DMS153 (cell line): ENCODE data around the gene CLDN6.
A peak's percentile ranks its signal among the peaks of the same experiment; 100 is the strongest.
"Not testable (repeated sequence)": the region's sequence is repeated elsewhere in the genome, so short reads cannot be mapped to it uniquely, and the experiment has no call there.

Experiments used
- DNase-seq: peaks from one replicate; lab custom pipeline; 2025; lab: John Stamatoyannopoulos, UW

Gene CLDN6, protein sequence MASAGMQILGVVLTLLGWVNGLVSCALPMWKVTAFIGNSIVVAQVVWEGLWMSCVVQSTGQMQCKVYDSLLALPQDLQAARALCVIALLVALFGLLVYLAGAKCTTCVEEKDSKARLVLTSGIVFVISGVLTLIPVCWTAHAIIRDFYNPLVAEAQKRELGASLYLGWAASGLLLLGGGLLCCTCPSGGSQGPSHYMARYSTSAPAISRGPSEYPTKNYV

DNA sequence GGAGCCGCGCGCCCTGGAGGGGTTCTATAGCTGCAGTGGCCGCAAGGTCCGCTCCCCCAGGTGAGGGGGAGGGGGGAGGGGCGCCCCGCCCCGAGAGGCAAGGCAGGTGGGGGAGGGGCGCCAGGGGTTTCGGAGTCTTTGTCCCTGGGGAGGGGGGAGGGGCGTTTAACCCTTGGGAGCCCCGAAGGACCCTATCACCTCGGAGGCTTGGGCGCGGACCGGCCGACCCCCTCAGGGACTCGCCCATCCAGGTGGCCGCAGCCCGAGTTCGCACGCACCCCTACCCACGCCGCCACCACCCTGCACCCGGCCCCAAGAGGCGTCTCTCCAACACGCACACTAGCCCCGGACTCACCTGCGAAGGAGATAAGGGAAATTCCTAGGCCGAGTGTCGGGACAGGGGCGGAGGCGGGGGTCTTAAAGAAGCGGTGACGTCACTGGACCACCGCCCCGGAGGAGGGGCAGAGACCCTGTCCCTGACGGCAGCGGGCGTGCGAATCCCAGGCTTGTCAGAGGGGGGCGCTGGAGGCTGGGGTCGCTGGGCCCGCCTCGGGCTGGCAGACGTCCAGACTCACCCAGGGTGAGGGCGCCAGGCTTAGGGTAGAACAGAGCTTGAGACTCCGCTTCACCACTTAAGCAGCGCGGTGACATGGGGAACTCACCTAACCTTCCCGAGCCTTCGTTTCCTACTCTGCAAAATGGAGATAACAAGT, at the start of gene CLDN6:
TSS of gene CLDN6 (minus strand) at position 390 of the 713 bp plus-strand sequence. CDS start 2,162 bp downstream, outside the sequence.
- DNase-seq, result no peak

DNA sequence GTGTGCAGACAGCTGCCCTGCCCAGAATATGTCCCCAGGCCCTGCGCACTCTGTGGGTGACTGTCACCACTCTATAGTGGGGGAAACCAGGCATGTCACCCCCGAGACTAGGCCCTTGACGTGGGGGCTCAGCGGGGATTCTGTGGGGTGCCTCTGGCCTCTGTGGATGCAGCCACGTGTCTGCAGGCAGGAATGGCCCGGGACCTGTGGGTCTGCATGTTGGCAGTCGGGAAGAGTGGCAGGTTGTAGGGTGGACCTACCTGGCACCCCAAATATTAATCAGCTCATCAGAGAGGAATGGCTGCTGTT, 48.4 kb upstream of the CLDN6 start:
- DNase-seq, result no peak

DNA sequence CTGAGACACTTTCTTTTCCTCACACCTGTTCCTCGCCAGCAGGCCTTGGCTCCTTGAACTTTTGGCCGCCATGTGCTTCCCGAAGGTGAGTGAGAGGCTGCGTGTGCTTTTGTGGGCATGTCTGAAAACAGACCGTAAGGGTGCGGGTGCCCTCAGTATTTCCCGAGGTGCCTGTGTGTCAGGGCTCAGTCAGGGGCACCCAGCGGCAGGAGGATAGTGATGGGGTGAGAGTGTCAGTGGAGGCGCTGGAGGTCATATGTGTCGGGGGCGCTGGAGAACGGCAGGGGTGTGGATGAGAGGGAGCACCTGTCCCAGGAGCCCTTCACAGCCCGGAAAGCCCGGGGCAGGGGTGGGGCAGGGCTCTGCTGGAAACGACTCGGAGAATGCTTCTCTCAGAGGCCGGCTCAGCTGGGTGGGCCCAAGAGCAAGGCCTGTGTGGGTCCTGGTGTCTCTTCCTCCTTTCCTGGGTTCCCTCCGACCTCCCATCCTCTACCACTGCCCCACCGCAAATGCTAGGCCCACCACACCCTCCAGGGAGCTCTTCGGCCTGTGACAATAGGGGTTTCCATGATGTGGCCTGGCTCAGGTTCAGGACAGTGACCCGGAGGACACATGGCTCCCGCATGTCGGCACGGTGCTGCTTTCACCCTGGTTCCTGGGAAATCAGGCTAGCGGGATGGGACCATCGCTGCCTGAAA, 47.9 kb upstream of the CLDN6 start:
- no peak for DNase-seq

DNA sequence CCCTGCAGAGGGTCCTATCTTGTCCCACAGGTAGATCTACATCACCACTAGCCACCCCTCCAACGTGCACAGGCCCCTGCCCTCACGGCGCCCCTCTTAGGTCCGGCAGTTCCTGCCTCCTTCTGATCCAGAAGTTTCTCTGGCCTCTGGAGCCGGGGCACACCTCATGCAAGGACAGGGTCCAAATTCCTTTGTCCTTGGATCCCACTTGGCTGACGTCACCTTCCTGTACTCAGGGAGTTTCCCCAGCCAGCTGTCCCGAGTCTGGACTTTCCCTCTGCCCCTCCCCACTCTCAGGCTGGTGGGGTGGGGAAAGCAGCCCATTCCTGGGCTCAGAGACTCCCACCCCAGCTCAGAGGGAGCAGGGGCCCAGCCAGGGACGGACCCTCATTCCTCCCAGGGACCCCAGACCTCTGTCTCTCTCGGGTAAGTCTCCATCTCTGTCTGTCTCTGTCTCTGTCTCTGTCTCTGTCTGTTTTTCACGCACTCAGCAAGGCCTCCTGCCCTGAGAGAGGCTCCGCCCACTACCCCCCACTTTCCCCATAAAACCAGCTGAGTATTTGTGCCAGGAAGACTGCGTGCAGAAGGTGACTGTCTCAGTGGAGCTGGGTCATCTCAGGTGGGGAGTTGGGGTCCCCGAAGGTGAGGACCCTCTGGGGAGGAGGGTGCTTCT, 47.2 kb upstream of the CLDN6 start, which contains the start of gene IL32:
TSS of gene IL32 (plus strand) at position 572 of the 673 bp plus-strand sequence. CDS start 172 bp downstream, outside the sequence.
- no peak for DNase-seq

DNA sequence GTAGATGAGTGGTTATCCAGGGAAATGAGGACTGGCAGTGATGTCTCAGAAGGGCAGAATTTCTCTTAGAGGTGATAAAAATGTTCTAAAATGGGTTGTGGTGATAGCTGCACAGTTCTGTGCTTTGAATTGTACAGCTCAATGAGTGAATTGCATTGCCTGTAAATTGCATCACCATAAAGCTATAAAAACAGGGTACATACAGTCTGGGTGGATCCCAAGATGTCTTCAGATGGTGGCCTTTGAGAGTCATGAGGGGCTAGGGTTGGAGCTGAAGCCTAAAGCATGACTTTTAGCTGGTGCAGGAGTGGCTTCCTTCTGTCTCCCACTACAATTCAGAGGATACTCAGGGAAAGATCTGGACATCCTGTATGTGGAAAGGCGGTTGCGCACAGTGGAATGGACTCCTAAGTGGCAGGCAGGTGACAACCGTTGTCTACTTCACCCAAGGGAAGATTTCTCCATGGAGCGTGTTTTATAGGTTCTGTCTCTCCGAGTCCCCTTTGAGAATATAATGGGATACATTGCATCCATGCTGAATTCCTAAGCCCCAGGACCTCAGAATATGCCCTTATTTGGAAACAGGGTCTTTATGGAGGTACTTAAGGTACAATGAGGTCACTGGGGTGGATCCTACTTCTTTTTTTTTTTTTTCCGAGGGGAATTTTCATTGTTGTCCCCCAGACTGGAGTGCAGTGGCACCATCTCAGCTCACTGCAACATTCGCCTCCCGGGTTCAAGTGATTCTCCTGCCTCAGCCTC, 45.8 kb upstream of the CLDN6 start:
- DNase-seq, result no peak

DNA sequence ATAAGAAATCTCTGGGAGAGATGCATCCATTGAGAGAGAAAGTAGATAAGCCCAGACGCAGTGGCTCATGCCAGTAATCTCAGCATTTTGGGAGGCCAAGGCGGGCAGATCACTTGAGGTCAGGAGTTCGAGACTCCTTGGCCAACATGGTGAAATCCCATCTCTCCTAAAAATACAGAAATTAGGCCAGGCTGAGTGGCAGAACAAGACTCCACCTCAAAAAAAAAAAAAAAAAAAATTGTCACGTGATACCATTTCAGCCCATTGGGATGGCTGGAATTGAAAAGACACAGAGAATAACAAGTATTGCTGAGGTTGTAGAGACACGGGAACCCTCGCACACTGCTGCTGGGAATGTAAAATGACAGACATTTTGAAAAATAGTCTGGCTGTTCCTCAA, 44.6 kb upstream of the CLDN6 start:
- no peak for DNase-seq

DNA sequence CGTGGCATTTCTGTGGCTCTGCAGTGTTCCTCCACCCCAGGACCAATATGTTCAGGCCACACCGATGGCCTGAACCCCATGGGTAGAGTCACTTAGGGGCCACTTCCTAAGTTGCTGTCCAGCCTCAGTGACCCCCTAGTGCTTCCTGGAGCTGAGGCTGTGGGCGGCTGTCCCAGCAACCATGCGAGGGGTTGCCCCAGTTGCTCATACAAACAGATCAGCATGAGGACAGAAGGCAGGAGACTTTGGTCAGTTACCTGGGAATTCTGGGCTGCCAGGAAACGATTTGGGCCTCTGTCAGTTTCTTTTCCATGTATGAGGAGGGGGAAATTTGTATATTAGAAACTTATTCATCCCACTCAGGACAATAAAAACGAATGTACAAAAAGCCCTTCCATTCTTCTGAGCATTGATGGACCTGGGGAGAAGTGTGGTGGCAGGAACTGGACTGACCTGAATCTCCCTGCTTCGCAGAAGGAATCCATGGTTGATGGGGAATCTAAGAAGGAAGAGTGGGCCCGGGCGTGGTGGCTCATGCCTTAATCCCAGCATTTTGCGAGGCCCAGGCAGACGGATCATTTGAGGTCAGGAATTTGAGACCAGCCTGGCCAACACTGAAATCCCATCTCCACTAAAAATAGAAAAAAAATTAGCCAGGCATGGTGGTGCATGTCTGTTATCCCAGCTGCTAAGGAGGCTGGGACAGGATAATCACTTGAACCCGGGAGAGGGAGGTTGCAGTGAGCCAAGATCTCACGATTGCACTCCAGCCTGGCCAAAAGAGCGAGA, 42.5 kb upstream of the CLDN6 start:
- DNase-seq, result no peak

DNA sequence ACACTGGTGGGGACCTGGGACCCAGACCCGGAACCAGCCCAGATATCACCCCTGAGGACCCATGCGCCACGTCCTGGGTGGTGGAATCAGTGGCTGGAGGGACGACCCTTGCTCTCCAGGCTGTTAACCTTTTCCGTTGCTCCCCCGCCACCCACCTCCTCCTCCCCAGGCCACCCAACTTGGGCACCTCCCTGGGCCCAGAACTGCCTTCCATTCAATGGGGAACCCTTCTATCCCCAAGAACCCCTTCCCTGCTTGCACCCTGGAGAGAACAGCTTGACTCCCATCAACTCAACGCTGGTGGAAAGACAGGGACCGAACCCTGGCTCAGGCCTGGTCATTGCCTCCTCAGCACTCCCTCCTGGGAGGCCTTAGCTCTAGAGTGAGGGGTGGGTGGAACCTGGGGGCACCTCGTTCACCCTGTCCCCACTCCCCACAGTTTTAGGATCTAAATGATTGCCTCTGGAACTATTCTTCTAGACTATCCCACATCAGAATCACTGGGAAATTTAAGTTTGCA, 41.8 kb upstream of the CLDN6 start:
- DNase-seq, result no peak

DNA sequence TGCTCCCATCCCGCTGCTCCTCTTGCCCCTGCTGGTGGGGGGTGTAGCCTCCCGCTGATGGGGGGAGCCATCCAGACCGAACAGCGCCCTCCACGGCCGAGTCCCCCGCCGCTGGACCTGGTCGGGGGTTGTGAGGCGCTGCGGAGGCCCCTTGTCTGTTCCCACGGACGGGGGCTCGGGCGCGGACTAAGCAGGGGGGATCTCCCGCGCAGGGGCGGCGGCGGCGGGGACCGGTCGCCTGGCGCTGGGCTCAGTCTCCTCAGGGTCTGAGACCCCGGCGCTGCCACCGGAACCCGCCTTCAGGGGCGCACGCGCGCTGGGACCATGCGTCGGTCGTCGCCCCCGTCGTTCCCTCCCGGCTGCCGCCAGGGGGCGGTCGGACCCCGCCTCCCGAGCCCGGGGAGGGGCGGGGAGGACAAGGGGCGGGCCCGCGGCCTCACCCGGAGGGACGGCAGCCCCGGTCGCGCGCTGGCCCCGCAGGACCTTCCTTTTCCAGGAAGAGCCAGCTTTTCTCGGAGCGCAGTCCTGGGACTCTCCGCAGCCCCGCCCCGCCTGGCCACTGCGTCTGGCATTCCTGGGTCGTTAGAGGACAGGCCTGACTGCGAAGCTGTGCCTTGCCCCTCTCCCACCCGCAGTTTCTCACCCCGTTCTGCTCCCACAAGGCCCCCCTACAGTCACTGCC, 41.2 kb upstream of the CLDN6 start:
- DNase-seq, result peak; percentile 33

DNA sequence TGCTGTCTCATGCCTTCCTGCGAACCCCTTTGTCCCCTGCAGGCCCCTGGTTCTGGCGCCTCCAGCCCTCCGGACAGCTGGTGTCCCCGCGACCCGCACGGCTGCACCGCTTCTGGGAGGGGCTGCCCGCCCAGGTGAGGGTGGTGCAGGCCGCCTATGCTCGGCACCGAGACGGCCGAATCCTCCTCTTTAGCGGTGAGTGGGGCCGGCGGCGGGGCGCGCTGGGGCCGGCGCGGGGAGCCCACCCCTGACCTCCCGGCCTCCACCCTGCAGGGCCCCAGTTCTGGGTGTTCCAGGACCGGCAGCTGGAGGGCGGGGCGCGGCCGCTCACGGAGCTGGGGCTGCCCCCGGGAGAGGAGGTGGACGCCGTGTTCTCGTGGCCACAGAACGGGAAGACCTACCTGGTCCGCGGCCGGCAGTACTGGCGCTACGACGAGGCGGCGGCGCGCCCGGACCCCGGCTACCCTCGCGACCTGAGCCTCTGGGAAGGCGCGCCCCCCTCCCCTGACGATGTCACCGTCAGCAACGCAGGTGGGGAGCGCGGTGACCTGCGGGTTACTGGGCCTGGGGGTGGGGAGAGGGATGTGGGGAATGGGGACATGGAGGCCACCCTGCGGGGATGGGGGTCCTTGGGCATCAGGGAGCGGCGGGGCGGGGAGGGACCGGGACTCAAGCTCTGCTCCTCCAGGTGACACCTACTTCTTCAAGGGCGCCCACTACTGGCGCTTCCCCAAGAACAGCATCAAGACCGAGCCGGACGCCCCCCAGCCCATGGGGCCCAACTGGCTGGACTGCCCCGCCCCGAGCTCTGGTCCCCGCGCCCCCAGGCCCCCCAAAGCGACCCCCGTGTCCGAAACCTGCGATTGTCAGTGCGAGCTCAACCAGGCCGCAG, 40.4 kb upstream of the CLDN6 start:
- DNase-seq, result peak; percentile 8

DNA sequence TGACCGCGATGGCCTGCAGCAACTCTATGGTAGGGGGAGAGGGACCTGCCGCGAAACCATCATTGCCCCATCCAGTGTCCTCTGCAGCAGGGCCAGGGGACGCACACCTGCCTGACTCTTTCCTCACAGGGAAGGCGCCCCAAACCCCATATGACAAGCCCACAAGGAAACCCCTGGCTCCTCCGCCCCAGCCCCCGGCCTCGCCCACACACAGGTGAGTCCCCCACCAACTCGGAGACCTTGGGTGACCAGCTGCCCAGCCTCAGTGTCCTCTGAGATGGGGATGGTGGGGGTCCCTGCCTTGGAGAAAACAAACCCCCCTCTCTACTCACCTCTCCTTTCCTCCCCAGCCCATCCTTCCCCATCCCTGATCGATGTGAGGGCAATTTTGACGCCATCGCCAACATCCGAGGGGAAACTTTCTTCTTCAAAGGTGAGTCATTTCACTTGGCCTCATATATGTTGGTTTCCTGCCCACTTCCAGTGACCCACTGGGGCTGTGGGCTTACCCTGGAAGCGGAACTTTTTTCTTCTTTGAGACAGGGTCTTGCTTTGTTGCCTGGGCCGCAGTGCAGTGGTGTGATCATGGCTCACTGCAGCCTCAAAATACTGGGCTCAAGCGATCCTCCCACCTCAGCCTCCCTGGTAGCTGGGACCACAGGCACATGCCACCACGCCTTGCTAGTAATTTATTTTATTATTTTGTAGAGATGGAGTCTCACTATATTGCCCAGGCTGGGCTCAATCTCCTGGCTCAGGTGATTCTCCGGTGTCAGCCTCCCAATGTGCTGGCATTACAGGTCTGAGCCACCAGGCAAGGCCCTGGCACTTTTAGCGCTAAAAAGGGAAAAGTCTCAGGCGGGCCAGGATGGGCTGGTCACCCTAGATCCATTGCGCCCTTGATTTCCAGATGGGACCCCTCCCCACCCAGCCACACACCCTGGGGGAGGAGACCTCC, 39.5 kb upstream of the CLDN6 start:
- DNase-seq, result no peak

DNA sequence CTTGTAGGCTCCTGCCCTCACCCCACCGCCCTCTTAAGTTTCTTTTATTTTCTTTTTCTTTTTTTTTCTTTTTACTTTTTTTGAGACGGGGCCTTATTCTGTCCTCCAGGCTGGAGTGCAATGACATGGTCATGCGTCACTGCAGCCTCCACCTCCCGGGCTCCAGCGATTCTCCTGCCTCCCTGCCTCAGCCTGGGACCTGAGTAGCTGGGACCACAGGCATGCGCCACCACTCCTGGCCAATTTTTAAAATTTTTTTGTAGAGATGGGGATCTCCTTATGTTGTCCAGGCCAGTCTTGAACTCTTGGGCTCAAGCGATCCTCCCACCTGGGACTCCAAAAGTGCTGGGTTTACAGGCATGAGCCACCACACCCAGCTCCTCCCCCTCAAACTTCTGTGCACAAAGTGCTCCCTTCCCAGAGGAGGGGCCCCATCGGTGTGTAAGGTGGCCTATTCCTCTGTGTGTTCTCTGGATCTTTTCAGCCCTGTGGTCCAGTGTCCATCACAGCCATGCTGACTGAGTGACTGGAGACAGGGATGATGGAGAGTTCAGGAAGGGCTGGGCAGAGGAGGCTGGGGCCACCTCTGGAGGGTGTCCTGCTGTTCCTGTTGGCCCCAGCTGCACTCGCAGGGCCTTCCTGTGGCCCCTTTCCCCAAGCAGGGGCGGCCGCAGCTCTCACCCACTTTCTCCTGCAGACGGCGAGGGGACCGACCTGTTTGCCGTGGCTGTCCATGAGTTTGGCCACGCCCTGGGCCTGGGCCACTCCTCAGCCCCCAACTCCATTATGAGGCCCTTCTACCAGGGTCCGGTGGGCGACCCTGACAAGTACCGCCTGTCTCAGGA, 38.6 kb upstream of the CLDN6 start:
- no peak for DNase-seq

DNA sequence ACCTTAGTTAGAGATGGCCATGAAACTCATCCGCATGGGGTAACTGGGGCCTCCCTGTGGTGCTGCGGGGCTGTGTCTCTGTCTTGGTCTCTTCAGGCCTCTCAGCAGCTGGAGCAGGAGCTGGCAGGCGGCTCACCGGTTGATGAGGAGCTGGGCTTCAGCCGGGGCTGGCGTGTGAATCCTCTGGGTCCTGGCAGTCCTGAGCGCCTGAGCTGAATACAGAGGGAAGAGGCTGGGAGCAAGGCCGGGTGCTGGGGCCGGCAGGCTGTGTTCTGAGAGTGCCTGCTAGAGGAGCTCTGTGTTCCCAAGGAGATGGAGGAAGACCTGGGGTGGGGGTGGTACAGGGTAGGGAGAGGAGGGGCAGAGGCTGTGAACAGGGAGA, 37.7 kb upstream of the CLDN6 start:
- DNase-seq, result not testable (repeated sequence)

DNA sequence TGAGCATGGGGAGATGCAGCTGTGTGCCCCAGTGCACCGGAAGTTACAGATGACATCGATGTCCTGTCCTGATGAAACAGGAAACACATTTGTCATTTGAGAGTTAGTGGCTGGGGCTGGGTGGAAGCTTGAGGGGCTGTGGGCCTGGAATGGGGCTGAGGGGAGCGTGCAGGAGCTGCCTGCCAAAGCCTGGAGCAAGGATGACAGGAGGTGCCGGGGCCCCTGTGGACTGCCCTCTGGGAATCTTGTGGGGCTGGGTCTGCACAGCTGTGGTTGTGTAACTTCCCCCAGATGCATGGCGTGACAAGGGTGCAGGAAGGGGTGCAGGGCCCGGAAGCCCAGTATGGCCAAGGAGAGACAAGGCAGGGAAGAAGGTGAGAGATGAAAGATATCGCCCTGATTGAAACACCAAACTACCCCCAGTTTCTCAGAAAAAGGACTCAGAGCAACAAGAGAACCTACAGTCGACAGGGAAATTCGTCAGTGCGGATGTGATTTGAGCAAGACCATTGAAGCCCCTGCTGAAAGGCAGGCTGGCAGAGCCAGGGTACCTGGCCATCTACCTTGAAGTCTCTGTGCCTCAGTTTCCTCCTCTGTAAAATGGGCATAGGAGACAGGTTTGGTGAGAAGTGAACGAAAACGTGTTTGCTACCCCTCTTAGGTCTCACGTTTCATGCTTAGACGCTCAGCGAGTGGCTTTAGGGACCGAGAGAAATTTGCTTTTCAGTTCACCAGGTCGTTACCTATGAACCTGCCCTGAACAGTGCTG, 37.2 kb upstream of the CLDN6 start:
- DNase-seq, result no peak

DNA sequence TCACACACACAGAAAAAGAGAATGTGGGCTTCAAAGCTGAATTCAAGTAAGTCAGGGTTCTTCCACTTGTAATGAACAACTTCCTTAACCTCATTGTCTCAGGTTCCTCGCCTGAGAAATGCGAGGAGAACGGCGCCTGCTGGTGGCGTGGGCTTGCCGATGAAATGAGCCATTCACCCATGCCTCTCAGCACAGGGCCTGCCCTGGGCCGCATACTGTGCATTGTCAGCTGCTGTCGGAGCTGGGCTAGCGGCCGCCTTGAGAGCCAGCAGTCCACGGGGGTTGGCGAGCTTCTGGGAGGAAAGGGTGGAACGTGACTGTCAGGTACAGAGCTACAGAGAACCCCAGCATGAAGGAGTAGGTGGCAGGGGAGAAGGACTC, 35.3 kb upstream of the CLDN6 start:
- DNase-seq, result not testable (repeated sequence)

DNA sequence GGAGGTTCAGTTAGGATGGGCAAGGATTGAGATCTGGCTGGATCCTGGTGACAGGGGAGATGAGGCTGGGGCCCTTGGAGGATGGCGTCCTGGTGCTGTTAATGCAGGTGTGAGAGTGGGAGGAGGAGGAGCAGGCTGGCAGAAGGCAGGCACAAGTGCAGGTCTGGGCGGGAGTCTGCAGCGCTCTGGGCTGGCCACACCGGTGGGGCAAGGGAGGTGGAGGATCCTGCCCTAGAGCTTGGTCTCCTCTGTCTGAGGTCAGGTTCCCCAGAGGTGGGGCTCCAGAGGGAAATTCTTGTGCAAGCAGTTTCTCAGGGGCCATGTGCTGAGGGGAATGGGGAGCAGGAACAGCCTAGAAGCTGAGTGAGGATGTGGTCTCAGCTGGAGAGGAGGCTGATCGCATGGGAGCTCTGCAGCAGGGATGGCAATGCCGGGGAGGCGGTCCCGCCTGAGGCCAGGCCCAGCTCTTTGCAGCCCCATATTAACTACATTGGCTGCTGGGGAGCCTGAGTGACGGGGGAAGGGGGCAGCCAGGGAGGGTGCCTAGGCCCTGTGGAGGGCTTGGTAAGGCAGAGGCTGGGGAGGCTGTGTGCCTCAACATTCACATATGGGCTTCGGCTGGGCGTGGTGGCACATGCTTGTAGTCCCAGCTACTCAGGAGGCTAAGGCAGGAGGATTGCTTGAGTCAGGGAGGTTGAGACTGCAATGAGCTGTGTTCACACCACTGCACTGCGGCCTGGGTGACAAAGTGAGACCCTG, 34.8 kb upstream of the CLDN6 start:
- not testable (repeated sequence) for DNase-seq
